HUDEP-2 (cell line): ENCODE data around the gene RFX4.

ENCODE experiments used
- DNase-seq, 76 experiments: peaks; one replicate each; lab custom pipeline; 2025; ENCODE audit not compliant: unreplicated experiment in 76 of 76; lab: John Stamatoyannopoulos, UW

The RFX4 gene

DNA sequence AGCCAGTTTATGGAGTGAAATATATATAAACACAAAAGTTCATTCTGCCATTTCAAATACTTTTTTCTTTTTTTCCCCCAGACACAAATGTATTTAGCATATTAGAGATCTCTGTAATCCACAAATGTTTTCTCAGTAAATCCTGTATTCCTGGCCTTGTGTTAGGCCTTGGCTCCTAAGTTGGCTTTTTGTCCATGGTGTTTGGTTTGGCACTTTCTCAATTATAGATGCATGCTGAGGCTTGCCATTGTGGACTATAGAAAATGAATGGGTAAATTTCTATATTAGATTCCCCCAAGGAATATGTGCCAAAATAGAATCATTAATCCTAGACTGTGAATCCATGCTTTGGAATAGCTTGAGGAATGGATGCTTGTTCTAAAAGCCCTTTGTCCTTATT is 208.7 kb downstream of the RFX4 start:
- DNase-seq = no peak

- DNase-seq = no peak
These were observed 211.6 kb downstream of the RFX4 start for GRCh38 chr12:106794369-106794768.

DNA sequence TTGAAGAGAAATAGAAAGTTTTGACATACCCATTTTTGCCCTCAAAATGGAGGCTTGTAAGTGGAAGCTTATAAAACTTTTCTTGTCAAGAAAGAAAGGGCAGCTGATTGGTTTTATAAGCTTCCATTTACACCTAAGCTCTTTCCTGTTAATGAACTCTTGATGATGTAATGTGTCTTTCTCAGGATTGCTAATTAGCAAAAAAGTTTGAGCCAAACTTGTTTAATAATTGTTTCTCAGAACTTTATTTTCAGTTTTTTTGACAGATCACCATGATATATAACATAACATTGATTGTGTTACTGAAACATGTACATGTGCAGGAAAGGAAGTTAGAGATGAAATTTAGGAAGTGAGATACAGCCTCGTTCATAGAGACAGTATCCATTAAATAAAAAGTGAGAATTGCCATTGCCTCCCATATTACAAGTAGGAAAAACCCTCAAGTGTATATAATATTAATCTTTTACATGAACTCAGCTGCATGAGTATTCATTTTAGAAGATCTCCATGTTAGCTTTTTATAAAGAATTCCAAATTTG is 218.4 kb downstream of the RFX4 start:
- no peak for DNase-seq

DNA sequence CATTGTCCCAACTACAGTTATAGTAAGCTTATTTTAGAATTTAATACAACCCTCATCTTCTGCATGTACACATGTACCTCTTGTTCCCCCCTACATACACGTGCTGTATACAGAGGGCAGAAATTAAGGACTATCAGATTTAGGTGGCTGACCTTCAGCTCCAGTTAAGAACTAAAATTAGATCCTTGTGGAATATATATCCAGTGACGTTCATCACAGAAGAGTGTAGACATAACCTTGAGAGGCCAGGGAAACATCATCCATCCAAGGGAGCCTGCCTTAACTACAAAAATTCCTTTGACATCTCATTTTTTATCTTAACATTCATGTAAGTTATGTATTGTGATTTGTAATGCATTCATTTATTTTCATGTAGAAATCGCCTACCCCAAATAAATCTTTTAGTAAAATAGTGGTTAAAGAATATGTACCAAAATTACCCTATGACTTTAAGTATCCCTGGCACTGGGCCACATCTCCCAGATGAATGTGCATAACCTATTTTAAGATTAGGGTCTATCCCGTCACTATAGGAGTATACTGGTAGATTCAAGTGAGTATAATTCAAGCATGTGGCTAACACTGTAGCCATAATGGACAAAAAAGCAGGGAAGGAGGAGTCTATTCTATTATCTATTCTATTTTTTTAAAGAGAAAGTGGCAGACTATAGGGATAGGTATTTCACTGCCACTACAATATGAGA is 219.2 kb downstream of the RFX4 start:
- DNase-seq = no peak

- DNase-seq = no peak
These were observed 221.9 kb downstream of the RFX4 start for GRCh38 chr12:106804668-106805067.
